HG02973 (cell line): ENCODE results near the gene DIPK1B.

Experiments used
- ATAC-seq: cut with Tn5 transposase; IDR thresholded peaks from one replicate; pipeline ENCODE4 v1.9.1; 2021; ENCODE audit warnings: moderate library complexity; ENCODE audit not compliant: unreplicated experiment

DIPK1B gene

DNA sequence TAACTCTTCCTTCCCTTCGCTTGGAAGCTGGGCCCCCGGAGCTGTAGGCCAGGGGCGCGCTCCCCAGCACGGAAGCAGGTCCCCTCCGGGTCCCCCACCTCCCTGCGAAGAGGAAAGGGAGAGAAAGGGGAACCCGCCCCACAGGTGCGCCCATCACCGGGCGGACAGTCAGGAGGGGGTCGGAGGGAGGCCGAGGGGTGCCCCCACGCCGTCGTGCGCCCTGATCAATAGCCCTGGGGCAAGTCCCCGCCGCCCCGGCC is 25.9 kb upstream of the DIPK1B start:
- ATAC-seq = no peak

DNA sequence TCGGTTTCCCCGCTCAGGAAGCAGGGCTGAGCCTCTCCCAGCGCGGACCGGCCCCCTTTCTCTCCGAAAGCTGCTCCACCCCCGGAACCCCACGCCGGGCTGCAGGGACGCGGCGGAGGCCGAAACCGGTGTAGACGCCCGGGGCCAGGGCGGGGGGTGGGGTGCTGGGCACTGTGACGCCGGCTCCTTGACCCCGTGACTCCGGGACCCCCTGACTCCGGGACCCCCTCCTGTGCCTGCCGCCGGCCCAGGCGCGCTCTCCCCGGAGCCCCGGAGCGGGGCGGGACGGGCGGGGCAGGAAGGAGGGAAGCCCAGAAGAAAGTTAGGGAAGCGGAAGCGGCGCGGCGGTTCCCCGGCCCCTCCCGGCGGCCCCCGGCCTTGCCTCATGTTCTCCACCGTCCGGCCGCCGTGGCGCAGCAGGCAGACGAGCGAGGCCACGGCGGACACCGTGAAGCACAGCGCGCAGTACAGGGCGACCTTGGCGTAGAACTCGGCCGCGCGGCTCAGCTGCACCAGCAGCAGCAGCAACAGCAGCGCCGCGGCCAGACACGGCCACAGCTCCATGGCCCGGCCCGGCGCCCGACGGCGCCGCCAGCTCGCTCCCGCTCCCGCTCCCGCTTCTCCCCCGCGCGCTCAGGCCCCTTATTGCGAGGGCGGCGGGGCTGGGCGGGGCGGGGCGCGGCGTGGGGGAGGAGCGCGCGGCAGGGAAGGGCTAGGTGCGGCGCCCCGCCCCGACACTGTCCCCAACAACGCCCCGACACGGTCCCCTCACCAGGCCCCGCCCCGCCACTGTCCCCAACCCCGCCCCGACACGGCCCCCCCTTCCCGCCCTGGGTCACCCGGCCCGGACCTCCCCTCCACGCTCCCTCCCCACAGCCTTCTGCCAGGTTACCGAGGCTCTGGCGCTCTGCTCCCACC is 25.3 kb upstream of the DIPK1B start, which contains the start of gene AGPAT2:
TSS of gene AGPAT2 (minus strand) at position 664 of the 918 bp plus-strand sequence. CDS start at position 564, 100 bp downstream.
- ATAC-seq = no peak

DNA sequence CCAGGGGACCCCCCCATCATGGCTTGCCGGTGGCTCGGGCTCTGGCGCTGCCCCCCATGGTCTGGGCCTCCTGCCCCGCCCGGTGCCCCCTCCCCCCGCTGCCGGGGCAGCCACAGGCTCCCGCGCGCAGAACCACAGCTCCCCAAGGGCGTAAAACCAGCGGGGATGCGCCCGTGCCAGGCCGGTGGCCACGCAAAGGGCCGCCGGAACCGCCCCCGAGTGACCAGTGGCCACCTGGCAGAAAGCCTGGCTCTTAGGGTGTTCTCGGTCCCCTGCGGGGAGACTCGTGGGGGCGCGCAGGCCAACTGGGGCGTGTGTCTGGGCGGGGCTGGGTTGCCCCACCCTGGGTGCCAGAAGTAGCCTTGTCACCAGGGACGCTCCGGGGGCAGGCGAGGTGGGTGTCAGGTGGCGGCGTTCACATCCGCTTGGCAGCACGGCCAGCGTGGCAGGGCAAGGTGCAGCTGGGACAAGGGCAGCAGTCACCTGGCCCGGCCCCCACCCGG is 24.6 kb upstream of the DIPK1B start:
- ATAC-seq = no peak

DNA sequence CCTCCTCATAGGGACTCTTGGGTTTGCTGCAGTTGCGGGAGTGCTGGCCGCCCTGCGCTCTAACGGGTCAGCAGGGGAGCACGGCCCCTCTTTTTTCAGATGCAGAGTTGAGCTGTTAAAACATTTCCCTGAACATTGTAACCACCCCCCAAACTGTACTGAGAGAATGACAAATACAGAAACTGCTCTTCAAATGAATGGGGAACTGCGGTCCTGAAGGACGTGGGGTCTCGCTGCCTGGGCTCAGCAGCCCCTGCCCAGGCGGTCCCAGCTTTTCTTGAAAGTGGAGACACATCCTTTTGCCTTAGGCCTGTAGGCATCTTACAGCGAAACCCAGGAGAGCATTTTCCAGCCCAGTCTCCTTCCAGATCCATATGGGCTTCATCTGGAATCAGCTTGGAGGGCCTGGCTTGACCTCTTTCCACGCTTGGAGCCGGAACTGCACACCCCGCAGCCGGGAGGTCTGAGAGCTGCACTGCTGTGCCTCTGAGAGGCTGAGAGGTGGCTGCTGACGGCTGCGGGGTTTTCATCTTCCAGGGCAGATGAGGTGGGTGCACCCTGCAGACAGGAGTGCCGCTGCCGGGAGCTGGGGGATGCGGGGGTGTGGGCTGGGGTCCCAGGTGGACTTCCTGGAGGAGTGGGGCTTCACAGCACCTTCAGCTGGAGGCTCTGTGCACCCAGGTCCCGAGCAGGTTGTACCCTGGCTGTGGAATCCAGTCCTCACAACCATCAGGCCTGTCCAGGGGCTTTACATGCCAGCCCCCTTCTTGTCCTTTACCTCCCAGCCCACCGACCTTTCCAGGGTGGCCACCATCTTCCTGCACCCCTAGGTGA is 23.9 kb upstream of the DIPK1B start:
- no peak for ATAC-seq

DNA sequence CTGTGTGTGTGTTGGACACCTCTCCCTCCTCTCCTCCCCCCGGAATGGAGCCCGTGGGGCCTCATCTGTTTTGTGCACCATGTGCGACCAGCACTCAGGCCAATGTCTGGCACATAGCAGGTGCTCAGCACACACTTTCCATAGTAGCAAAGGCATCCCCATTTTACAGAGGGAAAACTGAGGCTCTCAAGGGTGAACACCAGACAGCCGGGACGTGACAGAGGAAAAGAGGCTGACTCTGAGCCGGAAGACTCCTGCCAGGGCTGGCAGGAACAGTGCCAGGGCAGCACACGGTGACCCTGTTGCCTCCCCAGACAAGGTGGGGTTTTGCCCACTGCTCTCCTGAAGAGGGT is 23.3 kb upstream of the DIPK1B start:
- no peak for ATAC-seq

DNA sequence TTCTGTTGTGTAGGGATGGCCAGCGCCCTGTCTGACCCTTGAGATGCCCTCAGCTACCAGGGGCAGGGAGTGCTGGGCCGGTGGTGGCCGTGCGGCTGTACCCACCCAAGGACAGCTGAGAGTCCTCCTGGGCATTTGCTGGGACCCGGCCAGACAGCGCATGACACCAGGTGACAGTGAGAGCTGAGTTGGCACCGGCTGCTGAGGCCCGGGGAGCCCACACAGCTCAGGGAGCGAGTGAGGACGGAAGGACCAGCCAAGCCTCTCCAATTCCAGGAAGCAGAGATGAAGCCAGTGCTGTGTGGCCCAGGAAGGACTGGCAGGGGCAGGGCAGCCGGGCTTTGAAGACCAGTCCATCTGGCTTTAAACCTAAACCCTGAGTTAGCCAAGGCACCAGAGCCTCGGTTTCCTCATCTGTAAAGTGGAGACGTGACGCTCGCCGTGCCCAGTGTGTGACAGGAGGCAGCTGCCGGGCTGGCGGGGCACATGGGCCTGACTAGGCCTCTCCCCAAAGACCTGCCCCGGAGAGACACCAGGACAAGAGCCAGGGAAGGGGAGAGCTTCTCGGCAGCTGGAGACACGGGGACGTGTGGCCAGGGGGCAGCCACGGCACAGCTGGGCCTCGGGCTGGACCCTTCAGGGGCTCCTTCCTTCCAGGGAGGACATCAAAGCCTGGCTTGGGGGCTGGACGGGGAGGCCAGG is 22.1 kb upstream of the DIPK1B start:
- ATAC-seq = no peak

DNA sequence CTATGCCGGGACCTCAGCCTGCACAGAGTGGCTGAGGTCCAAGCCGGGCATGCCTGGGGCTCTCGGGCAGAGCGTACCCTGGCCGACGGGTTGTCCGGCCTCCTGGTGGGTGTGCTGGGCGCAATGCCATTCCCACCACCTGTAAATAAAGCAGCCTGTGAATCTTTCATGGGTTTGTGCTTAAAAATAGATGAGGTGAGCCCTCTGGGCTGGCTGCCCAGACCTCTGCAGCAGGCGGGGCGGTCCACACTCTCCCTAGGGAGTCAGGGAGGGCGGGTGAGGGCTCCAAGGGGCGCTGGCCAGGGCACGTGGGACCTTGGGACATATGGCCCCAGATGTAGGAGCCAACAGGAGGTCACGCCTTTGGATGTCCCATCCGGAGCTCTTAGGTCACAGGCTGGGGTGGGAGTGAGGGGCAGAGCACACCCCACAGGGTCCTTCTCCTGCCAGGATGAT is 21.5 kb upstream of the DIPK1B start:
- ATAC-seq = no peak

DNA sequence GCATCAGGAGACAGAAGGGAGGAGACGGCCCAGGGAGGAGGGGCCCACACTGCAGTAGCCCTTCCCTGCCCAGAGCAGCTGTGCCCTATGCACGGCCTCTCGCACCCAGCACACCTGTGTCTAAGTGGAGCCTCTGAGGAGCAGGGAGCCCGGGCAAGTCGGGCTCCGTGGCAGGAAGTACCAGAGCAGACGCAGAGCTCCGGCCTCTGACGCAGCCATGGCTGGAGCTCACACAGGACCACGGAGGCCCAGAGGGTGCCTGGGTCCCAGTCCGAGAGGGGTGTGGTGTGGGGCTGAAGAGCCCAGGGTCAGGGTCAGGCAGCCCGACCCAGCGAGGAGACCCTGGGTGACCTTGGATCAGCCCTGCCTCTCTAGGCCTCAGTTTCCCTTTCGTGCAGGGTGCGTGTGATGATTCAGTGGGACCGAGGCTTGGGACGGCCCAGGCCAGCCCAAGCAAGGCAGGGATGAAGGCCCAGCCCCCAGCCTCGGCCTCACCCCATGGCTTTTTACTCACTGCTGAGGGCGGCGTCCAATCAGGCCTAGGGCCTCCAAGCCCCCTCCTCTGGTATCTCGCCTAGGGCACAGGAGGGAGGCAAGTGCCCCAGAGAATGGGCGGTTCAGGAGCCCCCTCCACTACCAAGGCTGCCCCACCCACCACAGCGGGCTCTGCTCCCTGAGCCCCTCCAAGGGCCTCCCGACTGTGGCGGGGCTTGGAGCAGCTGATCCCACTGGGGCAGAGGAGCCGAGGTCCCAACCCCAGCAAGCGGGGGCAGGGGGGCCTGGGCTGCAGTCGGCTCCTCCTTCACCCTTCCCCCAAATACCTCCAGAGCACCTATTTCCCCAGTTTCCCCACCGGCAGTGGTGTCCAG is 20.8 kb upstream of the DIPK1B start:
- no peak for ATAC-seq

DNA sequence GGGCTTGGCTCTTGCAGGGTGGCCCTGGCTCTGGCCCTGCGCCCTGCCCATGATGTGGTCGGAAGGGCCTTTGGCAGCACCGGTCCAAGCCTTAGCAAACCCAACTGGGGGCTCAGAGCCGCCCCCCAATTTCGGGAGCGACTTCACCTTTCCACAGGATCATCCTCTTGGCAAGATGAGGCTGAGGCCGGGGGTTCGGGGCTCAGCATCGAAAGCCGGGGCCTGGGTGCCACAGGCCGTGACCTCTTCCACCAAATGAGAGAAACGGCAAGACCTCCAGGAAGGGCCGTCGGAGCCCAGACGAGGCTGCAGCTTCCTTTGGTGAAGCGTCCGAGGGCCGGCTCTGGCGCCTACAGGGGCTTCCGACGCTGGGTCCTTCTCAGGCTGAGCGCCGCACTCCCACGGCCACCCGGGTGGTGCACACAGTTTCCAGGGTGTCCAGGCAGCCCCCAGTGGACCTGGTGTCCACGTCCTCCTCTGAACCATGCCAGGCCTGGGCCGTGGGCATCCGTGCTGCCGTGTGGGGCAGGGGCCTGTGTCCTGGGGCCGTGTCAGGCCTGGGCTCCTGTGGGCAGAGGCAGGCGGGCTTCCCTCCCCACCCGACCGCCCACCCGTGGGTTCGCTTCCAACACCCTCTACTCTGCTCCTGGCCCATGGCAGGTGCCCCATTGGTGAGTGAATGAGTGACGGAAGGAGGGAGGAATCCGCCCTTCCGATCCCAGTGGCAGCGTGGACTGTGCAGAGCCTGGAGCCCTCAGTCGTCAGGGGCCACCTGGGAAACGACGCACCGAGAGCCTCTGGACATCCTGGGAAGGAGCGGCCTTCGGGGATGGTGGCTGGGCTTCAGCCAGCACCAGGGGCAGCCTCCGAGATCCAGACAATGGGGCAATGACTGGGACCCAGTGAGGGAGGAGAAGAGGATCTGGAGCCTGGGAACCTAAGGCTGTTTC is 19.9 kb upstream of the DIPK1B start:
- ATAC-seq = no peak

DNA sequence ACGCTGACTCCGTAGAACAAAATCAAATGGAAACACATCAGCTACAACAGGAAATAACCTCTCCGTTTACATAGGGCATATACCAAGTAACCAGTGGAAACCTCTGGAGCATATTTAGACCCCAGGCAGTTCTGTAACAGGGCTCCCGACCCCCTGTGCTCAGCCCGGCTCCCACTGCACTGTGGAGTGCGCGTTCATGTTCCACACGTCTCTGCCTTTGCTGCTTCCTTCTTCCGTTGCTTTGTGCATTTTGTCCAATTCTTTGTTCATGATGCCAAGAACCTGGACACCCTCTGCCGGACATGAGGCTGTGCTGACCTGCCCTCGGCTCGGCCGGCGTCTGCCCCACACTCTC is 19.3 kb upstream of the DIPK1B start:
- no peak for ATAC-seq

DNA sequence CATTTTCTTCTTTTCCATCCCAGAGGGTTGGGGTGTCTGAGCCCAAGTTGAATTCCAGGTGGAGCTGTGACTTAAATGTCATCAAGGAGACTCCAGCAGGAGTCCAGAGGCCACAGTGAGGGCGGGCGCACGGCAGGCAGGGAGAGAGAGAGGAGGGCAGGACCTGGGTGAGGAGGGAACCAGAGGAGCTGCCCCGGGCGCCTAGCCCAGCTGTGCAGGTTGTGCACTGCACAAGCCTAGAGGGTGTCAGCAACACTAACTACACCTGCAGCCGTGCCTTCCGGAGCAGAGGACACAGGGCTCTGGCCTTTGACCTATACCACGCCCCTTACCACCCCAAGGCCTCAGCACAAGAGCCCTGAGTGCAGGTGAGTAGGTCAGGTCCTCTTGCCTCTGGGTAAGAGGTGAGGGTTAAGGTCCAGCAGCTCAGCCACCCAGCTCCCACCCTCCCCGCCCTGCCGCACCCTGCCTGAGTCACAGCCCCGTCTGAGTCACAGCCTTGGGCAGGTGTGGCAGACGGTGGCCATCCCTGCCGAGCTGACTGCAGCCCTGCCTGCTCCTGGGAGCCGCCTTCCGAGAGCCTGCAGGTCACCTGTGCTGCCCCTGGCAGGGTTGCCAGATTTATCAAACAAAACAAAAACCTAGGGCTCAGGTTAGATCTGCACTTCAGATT is 18.7 kb upstream of the DIPK1B start:
- no peak for ATAC-seq

DNA sequence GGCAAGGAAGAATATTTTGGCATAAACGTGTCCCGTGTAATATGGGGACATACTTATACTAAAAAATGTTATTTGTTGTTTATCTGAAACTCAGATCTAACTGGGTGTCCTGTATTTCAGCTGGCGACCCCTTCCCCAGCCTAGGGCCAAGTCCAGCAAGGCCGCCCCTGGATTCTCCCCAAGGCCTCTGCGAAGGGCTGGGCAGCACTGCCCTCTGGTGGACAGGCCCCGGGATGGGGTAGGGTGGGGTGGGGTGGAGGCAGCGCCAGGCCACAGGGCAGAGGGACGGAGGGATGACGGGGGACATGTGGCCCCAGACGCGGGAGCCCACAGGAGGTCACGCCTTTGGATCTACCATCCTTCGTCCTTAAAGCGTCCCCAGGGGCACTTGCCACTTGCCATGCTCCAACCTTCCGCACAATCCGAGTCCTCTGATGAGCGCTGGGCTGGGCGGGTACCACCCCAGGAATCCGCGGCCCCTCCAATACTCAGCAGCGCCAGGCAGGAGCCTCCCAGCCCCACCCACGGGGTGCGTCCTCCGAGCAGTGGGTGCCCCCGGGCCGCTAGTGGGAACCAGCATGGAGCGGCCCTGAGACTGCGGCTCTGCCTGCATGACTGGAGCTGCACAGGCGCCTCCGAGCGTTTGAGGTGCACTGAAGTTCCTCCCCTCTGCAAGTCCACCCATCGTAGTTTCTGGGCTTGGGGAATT is 18.1 kb upstream of the DIPK1B start:
- ATAC-seq = no peak

DNA sequence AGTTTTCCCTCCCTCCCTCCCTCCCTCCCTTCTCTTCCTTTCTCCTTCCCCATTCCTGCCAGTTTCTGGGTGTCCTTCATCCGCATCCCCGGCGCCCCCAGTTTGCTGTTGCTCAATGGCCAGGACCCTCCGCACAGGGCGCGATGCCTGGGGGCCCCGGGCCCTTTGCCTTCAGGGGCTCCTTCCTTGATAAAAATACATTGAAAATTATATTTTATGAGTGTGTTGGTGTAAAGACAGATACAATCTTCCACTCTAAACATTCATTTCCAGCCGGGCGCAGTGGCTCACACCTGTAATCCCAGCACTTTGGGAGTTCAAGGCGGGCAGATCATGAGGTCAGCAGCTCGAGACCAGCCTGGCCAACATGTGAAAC is 17.5 kb upstream of the DIPK1B start:
- no peak for ATAC-seq

DNA sequence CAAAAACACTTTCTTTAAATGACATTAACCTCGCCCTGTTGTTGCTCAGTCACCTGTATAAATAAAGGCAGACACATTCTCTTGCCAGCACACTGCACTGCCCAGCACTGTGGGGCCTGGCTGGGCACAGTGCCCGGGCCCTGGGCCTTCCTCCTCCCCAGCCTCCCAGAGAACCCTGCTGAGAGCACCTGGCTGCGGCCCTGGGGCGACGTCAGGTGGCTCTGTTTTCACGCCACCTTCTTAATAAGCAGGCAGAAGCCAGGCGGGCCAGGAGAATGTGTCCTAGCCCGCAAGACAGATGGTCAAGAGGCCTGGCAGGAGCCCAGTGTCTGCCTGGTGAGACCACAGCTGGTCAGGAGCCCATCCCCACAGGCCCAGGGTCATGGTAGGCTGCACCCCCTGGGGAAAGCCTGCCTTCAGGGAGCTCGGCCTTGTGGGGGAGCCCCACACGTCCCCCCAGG is 16.9 kb upstream of the DIPK1B start:
- no peak for ATAC-seq

DNA sequence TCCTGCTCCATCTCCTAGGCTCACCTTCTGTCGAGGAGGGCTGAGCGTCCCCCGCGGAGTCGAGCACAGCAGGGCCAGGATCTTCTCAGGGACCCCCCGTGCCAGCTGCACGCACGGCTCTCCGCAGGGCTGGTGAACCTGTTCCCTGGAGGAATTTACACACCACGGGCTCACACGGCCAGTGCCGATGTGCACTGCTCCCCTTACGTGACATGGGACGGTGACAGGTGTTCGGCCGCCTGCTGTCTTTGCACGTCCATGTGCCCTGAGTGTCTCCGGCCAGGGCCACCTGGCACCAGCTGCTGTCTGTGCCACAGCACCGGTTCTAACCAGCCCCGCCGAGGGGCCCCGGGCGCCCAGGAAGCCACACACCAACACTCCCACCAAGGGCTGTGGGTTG is 16.4 kb upstream of the DIPK1B start:
- ATAC-seq = no peak

DNA sequence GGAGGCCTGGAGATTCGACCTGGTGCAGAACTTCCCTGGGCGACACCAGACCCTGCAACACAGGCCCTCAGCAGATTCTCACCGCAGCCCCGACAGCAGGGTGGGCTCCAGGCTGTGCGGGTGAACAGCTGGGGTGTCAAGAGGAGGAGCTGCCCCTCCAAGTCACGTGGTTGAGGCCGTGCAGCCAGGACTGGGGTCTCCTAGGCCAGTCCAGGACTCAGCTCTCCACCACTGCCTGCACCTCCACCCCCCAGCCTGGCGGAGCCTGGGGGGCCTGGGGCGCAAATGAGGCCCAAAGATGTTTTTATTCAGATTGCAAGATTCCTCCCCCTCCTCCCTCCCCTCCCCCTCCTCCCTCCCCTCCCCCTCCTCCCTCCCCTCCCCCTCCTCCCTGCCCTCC is 15.9 kb upstream of the DIPK1B start:
- ATAC-seq = no peak

DNA sequence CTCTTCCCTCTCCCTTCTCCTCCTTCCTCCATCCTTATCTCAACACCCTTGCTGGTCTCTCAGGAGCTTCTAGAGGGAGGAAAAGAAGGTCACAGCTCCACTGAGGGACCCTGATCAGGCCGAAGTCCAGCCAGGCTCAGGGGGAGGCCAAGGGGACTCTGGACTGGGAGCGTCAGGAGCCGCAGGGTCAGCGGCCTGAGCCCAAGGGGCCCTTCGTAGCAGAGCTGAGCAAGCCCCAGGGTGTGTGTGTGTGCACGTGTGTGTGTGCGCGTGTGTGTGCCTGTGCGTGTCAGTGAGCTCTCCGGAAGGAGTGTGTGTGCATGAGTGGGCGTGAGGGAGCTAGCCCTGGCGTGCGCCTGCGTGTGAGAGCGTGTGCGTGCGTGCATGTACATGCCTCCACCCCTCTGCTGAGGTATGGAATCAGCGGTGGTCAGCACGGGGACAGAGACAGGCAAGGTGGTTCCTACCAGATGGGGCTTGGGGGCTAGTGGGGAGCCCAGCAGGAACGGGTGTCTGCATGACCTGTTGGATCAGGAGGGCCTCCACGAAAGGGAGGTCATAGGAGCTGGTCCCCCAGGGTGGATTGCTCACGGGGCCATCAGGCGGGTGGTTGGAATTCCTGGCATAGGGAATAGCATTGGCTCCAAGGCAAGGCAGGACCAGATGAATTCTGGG is 15.1 kb upstream of the DIPK1B start:
- no peak for ATAC-seq
